GM19193 (cell line): Measurements from ENCODE around the gene ADAMTS7.

ENCODE experiments used
- POLR2A ChIP-seq: IDR thresholded peaks from 4 replicates; pipeline ENCODE4 v1.6.1; 2011; ENCODE audit not compliant: insufficient read depth, insufficient read length; ENCODE audit errors: extremely low read depth

ADAMTS7 gene

GRCh38 chr15:78811124-78811824 is at the start of gene ADAMTS7:
ADAMTS7 (minus strand) TSS chr15:78811464; CDS start chr15:78811220, 244 bp downstream.
- no peak for TF ChIP-seq POLR2A

- no peak for TF ChIP-seq POLR2A
Observed at GRCh38 chr15:78859971-78860719, 48.9 kb upstream of the ADAMTS7 start.

- no peak for TF ChIP-seq POLR2A
Observed at GRCh38 chr15:78855746-78856145, 44.5 kb upstream of the ADAMTS7 start.

GRCh38 chr15:78854833-78855372 is 43.6 kb upstream of the ADAMTS7 start:
- TF ChIP-seq POLR2A, result no peak

GRCh38 chr15:78853500-78853899 is 42.2 kb upstream of the ADAMTS7 start:
- no peak for TF ChIP-seq POLR2A

- TF ChIP-seq POLR2A, result no peak
Observed at GRCh38 chr15:78850941-78851755, 39.9 kb upstream of the ADAMTS7 start.

- TF ChIP-seq POLR2A, result no peak
Observed at GRCh38 chr15:78850352-78850751, 39.1 kb upstream of the ADAMTS7 start.

GRCh38 chr15:78842519-78842918 is 31.3 kb upstream of the ADAMTS7 start:
- TF ChIP-seq POLR2A, result no peak

GRCh38 chr15:78841891-78842290 is 30.6 kb upstream of the ADAMTS7 start:
- no peak for TF ChIP-seq POLR2A

GRCh38 chr15:78841376-78841706 is 30.1 kb upstream of the ADAMTS7 start:
- TF ChIP-seq POLR2A, result no peak

- no peak for TF ChIP-seq POLR2A
Observed at GRCh38 chr15:78840661-78841375, 29.6 kb upstream of the ADAMTS7 start.

- TF ChIP-seq POLR2A, result no peak
Observed at GRCh38 chr15:78838489-78838888, 27.2 kb upstream of the ADAMTS7 start.

GRCh38 chr15:78837543-78837942 is 26.3 kb upstream of the ADAMTS7 start:
- no peak for TF ChIP-seq POLR2A

GRCh38 chr15:78837131-78837530 is 25.9 kb upstream of the ADAMTS7 start:
- no peak for TF ChIP-seq POLR2A
